HepG2 (cell line): Measurements from ENCODE around the gene IGSF8. TPM values are rescaled to one million over a fixed set of nuclear protein-coding genes. Genes with fewer than 3 reads are reported as not detected.

Source experiments
- ATF7-NPFF ChIP-seq: sonication (generic); formaldehyde crosslinking; IDR thresholded peaks from 2 replicates; pipeline ENCODE4 v1.8.1; 2023; ENCODE audit warnings: mild to moderate bottlenecking, low read depth, missing genetic modification reagents, moderate library complexity
- DPF2 ChIP-seq: sonication (generic); formaldehyde crosslinking; IDR thresholded peaks from 2 replicates; pipeline ENCODE4 v1.4.0; 2020; ENCODE audit warnings: mild to moderate bottlenecking, low read depth, missing genetic modification reagents, borderline replicate concordance
- GABPB1 ChIP-seq: IDR thresholded peaks from 2 replicates; pipeline ENCODE4 v1.6.1; 2016; ENCODE audit warnings: mild to moderate bottlenecking, missing genetic modification reagents, moderate library complexity, missing compliant biosample characterization
- GLI4 ChIP-seq: sonication (generic); formaldehyde crosslinking; IDR thresholded peaks from 2 replicates; pipeline ENCODE4 v1.5.1; 2020; ENCODE audit warnings: missing genetic modification reagents, mild to moderate bottlenecking, moderate library complexity, borderline replicate concordance
- MLX ChIP-seq: IDR thresholded peaks from 2 replicates; pipeline ENCODE4 v1.6.1; 2016
- NR0B2 ChIP-seq: sonication (generic); formaldehyde crosslinking; IDR thresholded peaks from 2 replicates; pipeline ENCODE4 v1.4.0; 2020; ENCODE audit warnings: mild to moderate bottlenecking, missing genetic modification reagents
- NR2F1 ChIP-seq, 2 experiments: fragments of 450-650 bp in 1 of 2; formaldehyde crosslinking in 1 of 2; IDR thresholded peaks; 2 replicates each; pipeline versions ENCODE4 v1.5.0 to v1.6.1; 2016 to 2020; ENCODE audit warnings: mild to moderate bottlenecking in 1 of 2, missing compliant biosample characterization in 1 of 2, missing genetic modification reagents in 1 of 2, moderate library complexity in 1 of 2
- SRY ChIP-seq: sonication (generic); formaldehyde crosslinking; IDR thresholded peaks from 2 replicates; pipeline ENCODE4 v1.8.0; 2022; ENCODE audit warnings: mild to moderate bottlenecking, missing genetic modification reagents
- SSRP1 ChIP-seq: IDR thresholded peaks from 2 replicates; pipeline ENCODE4 v1.6.1; 2016; ENCODE audit warnings: control low read depth
- TFE3 ChIP-seq: IDR thresholded peaks from 2 replicates; pipeline ENCODE4 v1.6.1; 2016
- TOPORS ChIP-seq: sonication (generic); formaldehyde crosslinking; IDR thresholded peaks from 2 replicates; pipeline ENCODE4 v1.8.0; 2023; ENCODE audit warnings: mild to moderate bottlenecking, missing genetic modification reagents
- ZBTB43 ChIP-seq: sonication (generic); formaldehyde crosslinking; conservative IDR thresholded peaks from 2 replicates; pipeline ENCODE4 v1.4.0; 2020; ENCODE audit warnings: missing genetic modification reagents
- ZFP37 ChIP-seq: sonication (generic); formaldehyde crosslinking; IDR thresholded peaks from 2 replicates; pipeline ENCODE4 v1.4.0; 2020; ENCODE audit warnings: missing genetic modification reagents, borderline replicate concordance
- ZNF256 ChIP-seq: sonication (generic); formaldehyde crosslinking; conservative IDR thresholded peaks from 2 replicates; pipeline ENCODE4 v1.4.0; 2020; ENCODE audit warnings: missing genetic modification reagents
- ZNF30 ChIP-seq: sonication (generic); formaldehyde crosslinking; IDR thresholded peaks from 2 replicates; pipeline ENCODE4 v1.5.0; 2020; ENCODE audit warnings: mild to moderate bottlenecking, missing genetic modification reagents
- ZNF83 ChIP-seq: sonication (generic); formaldehyde crosslinking; IDR thresholded peaks from 2 replicates; pipeline ENCODE4 v1.4.0; 2020; ENCODE audit warnings: missing genetic modification reagents, mild to moderate bottlenecking, borderline replicate concordance
- ZNF891 ChIP-seq: sonication (generic); formaldehyde crosslinking; IDR thresholded peaks from 2 replicates; pipeline ENCODE4 v1.5.0; 2020; ENCODE audit warnings: mild to moderate bottlenecking, missing genetic modification reagents
- ZSCAN9 ChIP-seq: IDR thresholded peaks from 2 replicates; pipeline ENCODE4 v1.6.1; 2016; ENCODE audit warnings: borderline replicate concordance
- polyA plus RNA-seq, 8 experiments: library from polyadenylated mRNA; depleted of rRNA in 3 of 8; stranded (reverse) in 7 of 8; unstranded in 1 of 8; fragments of >200 nt; fragmentation: Illumina TruSeq in 4 of 8; extraction: Trizol in 4 of 8; gene quantifications; 2 replicates each; pipeline versions ENCODE4 v1.2.1 to v1.2.3, GENCODE V29; 2011 to 2016; ENCODE audit warnings: low read depth in 4 of 8, missing spikeins in 1 of 8, mixed read lengths in 1 of 8; ENCODE audit not compliant: insufficient read depth in 1 of 8
- total RNA-seq, 5 experiments: library from RNA; depleted of rRNA; stranded (reverse); fragments of >200 nt; fragmentation: Illumina TruSeq; extraction: Trizol; gene quantifications; 2 replicates each; pipeline ENCODE4 v1.2.3, GENCODE V29; 2016; ENCODE audit warnings: low read depth in 1 of 5
- TF ChIP-seq, protein P1 (sequence below): sonication (generic); formaldehyde crosslinking; IDR thresholded peaks from 2 replicates; pipeline ENCODE4 v1.9.0; 2022; ENCODE audit warnings: low read depth, missing genetic modification reagents
- TF ChIP-seq, protein P2 (sequence below): sonication (generic); formaldehyde crosslinking; IDR thresholded peaks from 2 replicates; pipeline ENCODE4 v1.4.0; 2020; ENCODE audit warnings: missing genetic modification reagents

IGSF8 gene
- total and polyA plus RNA-seq, 2 of the 13 experiments (the other 11 are each of a cell fraction or from before 2014, with no cell fraction given), result 24.0 to 41.0 TPM

GRCh38 chr1:160097911-160098851 is at the start of gene IGSF8 (continued):
- TF ChIP-seq, protein P1, sequence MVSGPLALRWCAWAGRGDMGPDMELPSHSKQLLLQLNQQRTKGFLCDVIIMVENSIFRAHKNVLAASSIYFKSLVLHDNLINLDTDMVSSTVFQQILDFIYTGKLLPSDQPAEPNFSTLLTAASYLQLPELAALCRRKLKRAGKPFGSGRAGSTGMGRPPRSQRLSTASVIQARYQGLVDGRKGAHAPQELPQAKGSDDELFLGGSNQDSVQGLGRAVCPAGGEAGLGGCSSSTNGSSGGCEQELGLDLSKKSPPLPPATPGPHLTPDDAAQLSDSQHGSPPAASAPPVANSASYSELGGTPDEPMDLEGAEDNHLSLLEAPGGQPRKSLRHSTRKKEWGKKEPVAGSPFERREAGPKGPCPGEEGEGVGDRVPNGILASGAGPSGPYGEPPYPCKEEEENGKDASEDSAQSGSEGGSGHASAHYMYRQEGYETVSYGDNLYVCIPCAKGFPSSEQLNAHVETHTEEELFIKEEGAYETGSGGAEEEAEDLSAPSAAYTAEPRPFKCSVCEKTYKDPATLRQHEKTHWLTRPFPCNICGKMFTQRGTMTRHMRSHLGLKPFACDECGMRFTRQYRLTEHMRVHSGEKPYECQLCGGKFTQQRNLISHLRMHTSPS (CRISPR knock-in tag), result peak; percentile 55
- TF ChIP-seq TOPORS, result no peak
- 0 out of 2 replicates have a peak, but pooled peaks have one; percentile 31 for TF ChIP-seq ZBTB43 (CRISPR knock-in tag)
- TF ChIP-seq ZNF83, result no peak
- no peak for TF ChIP-seq DPF2 (CRISPR knock-in tag)
- no peak for TF ChIP-seq ZFP37 (CRISPR knock-in tag)
- no peak for TF ChIP-seq SSRP1 (CRISPR knock-in tag)
- TF ChIP-seq TFE3 (CRISPR knock-in tag), result 0 out of 2 replicates have a peak, but pooled peaks have one; percentile 15
- TF ChIP-seq SRY (CRISPR knock-in tag), result peak; percentile 64; the same call in 1 of the 2 replicates
- no peak for TF ChIP-seq MLX (CRISPR knock-in tag)
- TF ChIP-seq NR0B2 (CRISPR knock-in tag), result 0 out of 2 replicates have a peak, but pooled peaks have one; percentile 22
- TF ChIP-seq ZNF891 (CRISPR knock-in tag), result 0 out of 2 replicates have a peak, but pooled peaks have one; percentile 56
- no peak for TF ChIP-seq NR2F1 (CRISPR knock-in tag; IDR thresholded peaks at IDR 0.05)
- peak; percentile 72; the same call in 1 of the 2 replicates for TF ChIP-seq GABPB1 (CRISPR knock-in tag)
- 0 out of 2 replicates have a peak, but pooled peaks have one; percentile 26 for TF ChIP-seq GLI4 (CRISPR knock-in tag)
- no peak for TF ChIP-seq ATF7-NPFF (CRISPR knock-in tag)
- no peak for TF ChIP-seq ZSCAN9 (CRISPR knock-in tag)
- no peak for TF ChIP-seq ZNF30 (CRISPR knock-in tag)
- TF ChIP-seq, protein P2, sequence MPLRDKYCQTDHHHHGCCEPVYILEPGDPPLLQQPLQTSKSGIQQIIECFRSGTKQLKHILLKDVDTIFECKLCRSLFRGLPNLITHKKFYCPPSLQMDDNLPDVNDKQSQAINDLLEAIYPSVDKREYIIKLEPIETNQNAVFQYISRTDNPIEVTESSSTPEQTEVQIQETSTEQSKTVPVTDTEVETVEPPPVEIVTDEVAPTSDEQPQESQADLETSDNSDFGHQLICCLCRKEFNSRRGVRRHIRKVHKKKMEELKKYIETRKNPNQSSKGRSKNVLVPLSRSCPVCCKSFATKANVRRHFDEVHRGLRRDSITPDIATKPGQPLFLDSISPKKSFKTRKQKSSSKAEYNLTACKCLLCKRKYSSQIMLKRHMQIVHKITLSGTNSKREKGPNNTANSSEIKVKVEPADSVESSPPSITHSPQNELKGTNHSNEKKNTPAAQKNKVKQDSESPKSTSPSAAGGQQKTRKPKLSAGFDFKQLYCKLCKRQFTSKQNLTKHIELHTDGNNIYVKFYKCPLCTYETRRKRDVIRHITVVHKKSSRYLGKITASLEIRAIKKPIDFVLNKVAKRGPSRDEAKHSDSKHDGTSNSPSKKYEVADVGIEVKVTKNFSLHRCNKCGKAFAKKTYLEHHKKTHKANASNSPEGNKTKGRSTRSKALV (CRISPR knock-in tag), result 0 out of 2 replicates have a peak, but pooled peaks have one; percentile 42
- TF ChIP-seq ZNF256 (CRISPR knock-in tag), result 0 out of 2 replicates have a peak, but pooled peaks have one; percentile 49
